Cardiac ventricle fibroblast (primary cell): Measurements from ENCODE around the gene HTN1. TPM values are rescaled to one million over a fixed set of nuclear protein-coding genes. Genes with fewer than 3 reads are reported as not detected.

Experiments
- total RNA-seq: library from RNA; depleted of rRNA; stranded (reverse); fragments of >200 nt; gene quantifications from 2 replicates; pipeline ENCODE4 v1.2.3, GENCODE V29; 2015

Gene HTN1
- total RNA-seq: not detected in 2 replicates

DNA sequence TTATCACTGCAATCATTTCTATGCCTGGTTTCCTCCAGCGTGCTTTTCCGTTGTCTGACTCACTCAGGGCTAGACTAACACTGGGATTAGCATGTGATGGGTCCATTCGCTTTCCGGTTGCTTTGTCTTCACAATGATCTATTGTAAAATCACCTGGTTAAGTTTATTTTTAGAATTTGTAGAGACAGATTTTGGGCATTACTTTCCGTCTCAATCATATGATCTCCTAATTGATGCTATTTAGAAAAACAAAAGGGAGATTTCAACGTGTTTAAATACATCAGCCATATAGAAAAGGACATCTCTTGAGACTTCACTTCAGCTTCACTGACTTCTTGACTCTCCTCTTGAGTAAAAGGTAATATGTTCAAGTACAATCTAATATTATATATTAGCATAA, at the start of gene HTN1:
HTN1 (plus strand) TSS at position 301 of the 400 bp plus-strand sequence. CDS start 2,639 bp downstream, outside the sequence.

DNA sequence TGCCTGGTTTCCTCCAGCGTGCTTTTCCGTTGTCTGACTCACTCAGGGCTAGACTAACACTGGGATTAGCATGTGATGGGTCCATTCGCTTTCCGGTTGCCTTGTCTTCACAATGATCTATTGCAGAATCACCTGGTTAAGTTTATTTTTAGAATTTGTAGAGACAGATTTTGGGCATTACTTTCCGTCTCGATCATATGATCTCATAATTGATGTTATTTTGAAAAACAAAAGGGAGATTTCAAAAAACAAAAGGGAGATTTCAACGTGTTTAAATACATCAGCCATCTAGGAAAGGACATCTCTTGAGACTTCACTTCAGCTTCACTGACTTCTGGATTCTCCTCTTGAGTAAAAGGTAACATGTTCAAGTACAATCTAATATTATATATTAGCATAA, 22.1 kb upstream of the HTN1 start, which contains the start of gene HTN3:
HTN3 (plus strand) TSS at position 301 of the 400 bp plus-strand sequence. CDS start 2,282 bp downstream, outside the sequence.

Other genes starting within 250 kb of the HTN1 start
- gene SULT1E1, start 190.3 kb upstream of the HTN1 start, total RNA-seq: 0.20 and 0.44 TPM in 2 replicates
- not detected in 2 replicates for gene CSN1S1, start 119.4 kb upstream of the HTN1 start, total RNA-seq
- gene CSN2, start 84.7 kb upstream of the HTN1 start, total RNA-seq: not detected in 2 replicates
- not detected in 2 replicates for gene STATH, start 54.5 kb upstream of the HTN1 start, total RNA-seq
- not detected in 2 replicates for gene HTN3, start 22.0 kb upstream of the HTN1 start, total RNA-seq
- gene PRR27, start 103.8 kb downstream of the HTN1 start, total RNA-seq: not detected in 2 replicates
- not detected in 2 replicates for gene ODAM, start 145.3 kb downstream of the HTN1 start, total RNA-seq
- not detected in 2 replicates for gene FDCSP, start 175.7 kb downstream of the HTN1 start, total RNA-seq
- gene CSN3, start 192.2 kb downstream of the HTN1 start, total RNA-seq: not detected in 2 replicates